HFF-Myc (cell line): ENCODE measurements around the gene HSFY2.
"Not testable (repeated sequence)": the region's sequence is repeated elsewhere in the genome, so short reads cannot be mapped to it uniquely, and the experiment has no call there.

ENCODE experiments used
- DNase-seq: peaks from one replicate; pipeline ENCODE4 v3.0.0-alpha.2; 2011; ENCODE audit warnings: low read depth; ENCODE audit errors: extremely low read depth
- H3K4me3 ChIP-seq: replicated peaks from 2 replicates; pipeline ENCODE4 v1.5.1; 2011; ENCODE audit warnings: low read depth, mild to moderate bottlenecking, control low read depth, low read length

HSFY2 gene, protein sequence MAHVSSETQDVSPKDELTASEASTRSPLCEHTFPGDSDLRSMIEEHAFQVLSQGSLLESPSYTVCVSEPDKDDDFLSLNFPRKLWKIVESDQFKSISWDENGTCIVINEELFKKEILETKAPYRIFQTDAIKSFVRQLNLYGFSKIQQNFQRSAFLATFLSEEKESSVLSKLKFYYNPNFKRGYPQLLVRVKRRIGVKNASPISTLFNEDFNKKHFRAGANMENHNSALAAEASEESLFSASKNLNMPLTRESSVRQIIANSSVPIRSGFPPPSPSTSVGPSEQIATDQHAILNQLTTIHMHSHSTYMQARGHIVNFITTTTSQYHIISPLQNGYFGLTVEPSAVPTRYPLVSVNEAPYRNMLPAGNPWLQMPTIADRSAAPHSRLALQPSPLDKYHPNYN

DNA sequence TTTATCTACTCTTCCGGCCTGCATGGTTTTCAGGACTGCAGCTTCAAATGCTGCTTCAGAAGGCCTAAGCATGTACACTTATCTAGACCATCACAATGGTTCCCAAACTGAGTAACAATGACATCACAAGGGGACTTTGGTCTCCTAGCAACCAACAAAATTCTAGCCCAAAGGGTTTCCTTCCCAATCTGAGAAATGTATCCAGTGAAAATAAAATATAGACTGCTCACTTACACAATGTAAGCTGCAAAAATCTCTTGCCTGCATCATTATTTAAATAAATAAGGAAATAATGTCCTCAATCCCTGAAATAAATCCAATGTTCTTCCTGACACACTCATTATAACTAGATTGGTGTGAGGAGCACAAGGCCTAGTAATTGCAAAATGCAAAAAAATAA, at the start of gene HSFY2:
Gene HSFY2, minus strand, starts transcription at position 101 of the 400 bp plus-strand sequence. CDS start 117 bp downstream, outside the sequence.
- H3K4me3 ChIP-seq, DNase-seq: not testable (repeated sequence)

DNA sequence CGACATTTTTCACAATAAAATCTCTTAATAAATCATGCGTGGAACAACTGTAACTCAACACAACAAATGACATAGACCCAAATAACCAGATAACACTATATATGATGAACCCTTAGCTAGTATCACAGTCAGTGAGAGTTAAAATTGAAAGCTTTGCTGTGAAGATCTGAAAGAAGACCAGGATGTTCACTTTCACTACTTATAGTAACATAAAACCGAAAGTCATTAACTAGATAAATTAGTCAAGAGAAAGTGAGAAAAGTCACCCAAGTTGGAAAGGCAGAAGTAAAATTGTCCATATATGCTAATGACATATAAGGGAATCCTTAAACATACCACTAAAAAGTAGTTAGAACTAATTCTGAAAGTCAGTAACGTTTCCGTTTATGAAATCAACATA, 42.2 kb upstream of the HSFY2 start:
- H3K4me3 ChIP-seq, DNase-seq: not testable (repeated sequence)

DNA sequence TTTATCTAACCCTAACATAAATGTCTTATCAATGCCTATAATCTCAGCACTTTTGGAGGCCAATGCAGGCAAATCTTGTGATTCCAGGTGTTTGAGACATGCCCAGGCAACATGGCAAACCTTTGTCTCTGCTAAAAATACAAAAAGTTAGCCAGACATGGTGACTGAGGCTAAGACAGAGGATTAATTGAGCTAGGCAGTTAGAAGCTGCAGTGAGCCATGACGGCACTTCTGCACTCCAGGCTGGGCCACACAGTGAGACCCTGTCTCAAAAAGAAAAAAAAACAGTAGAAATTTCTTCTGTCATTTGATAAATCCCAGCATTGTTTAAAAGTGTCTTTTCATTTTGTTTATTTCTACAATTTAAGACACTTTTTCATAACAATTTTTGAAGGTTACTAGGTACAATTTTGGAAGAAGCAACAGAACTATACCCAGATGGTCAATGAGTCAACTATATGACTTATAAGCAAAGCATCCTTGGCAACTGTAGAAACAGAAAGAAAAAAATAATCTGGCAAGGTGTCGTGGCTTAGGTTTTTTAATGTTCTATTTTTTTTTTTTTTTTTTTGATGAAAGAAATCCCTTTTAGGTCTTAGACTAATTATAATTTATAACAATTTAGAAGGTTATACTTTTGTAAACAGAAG, 15.3 kb upstream of the HSFY2 start:
- not testable (repeated sequence) for H3K4me3 ChIP-seq, DNase-seq

DNA sequence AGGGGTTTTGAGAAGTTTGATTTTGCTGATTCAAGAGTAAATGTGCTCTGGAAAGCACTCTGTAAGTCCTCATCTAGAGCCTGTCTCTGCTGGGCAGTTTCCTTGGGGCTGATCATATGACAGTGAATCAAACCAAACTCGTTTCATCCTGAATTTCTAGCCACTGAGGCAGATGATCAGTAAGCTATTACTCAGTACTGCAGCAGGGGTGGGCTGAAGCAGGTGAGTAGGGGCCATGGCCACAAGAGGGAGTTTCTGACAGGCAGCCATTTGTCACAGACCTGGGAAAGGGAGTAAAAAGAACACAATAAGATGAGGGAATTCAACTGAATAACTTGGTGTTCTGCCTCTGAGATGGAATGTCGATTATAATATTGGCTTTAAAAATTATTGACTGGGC, 19.5 kb downstream of the HSFY2 start:
- not testable (repeated sequence) for H3K4me3 ChIP-seq, DNase-seq

DNA sequence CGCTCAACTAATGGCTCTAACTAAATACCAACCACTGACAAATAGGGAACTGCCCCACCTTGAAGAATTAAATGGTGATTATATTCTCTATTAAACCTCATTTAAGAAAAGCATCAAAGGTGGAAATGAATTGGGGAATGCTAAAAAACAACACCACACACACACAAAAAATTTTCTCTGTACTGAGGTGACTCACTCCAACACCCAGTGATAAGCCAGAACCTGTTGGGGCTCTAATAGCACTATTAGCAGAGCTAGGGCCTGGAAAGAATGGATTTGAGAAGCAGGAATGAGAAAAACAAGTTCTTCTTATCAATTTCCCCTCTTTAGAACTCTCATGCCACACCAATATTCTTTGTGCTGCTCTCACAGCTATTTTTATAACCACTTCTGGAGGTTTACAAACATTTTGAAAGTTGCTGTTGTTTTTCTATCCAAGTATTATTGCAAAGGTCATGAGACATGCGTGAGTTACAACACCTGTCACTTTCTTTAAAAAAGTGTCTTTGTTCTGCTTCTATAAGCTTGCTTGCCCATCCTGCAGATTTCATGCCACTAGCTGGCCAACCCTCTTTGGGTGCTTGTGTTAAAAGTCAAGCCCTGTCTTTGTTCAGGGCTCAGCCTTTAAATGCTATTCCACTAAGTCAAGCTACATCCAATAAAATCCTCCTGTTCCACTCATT, 20.3 kb downstream of the HSFY2 start:
- DNase-seq, H3K4me3 ChIP-seq: not testable (repeated sequence)

DNA sequence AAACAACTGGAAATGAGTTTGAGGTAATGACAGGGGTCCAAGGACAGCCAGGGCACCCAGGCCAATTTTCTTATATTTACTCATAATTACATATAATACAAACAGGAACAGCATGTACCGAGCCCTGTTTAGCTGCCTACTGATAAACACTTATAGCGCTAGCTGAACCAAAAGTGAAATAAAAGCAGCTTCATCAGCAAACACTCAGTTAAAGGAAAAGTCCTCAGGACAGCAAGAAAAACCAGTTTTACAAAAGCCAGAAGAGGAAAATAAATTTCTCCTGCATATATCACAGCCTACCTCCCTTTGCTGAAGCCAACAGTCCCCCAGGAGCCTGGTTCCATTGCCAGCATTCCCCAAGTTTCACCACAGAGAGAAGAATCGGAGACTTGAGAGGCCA, 49.8 kb downstream of the HSFY2 start:
- DNase-seq, H3K4me3 ChIP-seq: not testable (repeated sequence)
